Nucleus accumbens (tissue), 56 donors: Measurements from ENCODE around the gene CDKL1.
"Not testable (repeated sequence)": the region's sequence is repeated elsewhere in the genome, so short reads cannot be mapped to it uniquely, and the experiment has no call there.

Experiments used
- DNase-seq, 56 donors: peaks; one replicate each; lab custom pipeline; 2025; lab: John Stamatoyannopoulos, UW

CDKL1 gene

GRCh38 chr14:50388256-50388931 lies 8.3 kb downstream of the CDKL1 start:
- DNase-seq: no peak

DNA sequence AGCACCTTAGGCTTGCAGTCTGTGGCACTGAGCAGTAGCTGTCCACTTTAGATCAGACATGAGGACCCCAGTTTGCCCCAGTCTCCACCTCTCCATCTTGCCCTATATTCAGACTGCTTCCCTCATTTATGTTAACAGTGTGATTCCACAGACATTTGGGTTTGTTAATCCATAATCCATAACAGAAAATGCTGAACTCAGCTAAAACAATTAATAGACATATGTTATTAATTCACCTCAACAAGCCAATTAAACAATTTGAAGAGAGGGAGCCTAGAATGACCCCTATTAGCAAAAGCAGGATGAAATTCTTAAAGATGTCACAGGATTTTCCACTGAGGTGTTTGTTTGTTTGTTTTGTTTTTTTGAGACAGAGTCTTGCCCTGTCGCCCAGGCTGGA lies 9.1 kb downstream of the CDKL1 start:
- DNase-seq: no peak

DNA sequence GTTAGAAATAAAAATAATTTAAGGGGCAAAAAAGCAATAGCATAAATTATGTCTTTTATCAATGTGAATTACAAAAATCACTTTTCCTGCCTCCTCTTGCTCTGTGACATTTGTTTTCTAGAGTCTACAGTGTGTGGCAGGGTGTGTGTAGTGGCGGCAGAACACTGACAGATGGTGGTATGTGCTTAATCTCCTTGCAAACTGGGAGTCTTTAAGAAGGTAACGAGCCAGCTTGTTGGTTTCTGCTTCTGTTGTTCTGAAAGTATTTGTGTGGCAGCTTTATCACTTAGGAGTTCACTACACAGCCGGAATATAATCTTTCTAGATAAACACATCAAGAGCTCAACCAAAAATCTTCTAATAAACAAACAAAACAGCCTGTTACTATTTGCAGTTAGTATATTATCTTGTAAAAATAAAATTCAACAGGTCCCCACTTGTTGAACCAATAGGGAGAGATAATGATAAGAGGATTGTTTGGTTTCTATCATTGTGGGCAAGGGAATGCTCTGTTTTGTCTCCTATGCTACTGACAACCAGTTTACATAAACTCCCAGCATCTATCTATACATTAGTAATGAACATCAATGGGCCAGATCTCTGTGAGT lies 13.0 kb downstream of the CDKL1 start:
- no peak for DNase-seq

DNA sequence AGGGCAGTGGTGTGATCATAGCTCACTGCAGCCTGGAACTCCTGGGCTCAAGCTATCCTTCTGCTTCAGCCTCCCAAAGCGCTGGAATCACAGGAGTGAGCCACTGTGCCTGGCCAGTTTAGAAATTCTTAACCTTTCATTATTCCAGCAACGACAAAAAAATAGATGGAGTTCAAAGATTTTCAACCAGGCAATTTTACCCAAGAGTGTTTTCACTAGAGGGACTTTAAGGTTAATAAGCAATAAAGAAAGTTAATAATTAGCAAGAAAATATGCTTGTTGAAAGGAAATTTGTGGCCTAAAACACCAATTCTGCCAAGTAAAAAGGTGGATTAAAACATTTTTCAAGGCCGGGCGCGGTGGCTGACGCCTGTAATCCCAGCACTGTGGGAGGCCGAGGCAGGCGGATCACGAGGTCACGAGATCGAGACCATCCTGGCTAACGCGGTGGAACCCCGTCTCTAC lies 14.8 kb downstream of the CDKL1 start:
- DNase-seq: no peak

- no peak for DNase-seq
Observed at GRCh38 chr14:50381008-50381407, 15.7 kb downstream of the CDKL1 start.

GRCh38 chr14:50380455-50380854 lies 16.2 kb downstream of the CDKL1 start:
- no peak for DNase-seq

- DNase-seq: no peak
Observed at GRCh38 chr14:50379563-50379962, 17.1 kb downstream of the CDKL1 start.

DNA sequence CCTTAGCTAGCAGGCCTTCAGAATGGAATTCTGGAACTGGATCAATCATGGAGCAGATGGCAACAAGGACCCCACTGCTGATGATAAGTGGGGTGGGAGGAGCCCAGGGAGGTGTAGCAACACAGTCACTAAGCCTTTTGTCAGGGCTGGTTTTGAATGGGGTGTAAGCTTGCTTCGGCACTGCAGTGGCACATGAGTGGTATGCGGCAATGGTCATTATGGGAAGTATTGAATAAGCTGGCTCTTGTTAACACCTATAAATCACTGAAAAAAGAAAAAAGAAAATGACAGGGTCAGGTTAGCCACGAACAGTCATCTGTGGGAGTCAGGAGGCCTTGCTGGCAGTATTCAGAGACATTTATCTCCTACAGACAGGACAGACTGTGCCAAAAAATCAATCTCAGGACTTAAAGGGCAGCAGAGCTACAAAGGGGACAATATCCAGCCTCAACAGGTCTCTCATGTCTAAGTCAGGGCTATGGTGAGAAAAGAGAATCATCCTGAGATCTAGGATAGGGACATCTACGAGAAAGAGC lies 19.1 kb downstream of the CDKL1 start:
- no peak for DNase-seq

DNA sequence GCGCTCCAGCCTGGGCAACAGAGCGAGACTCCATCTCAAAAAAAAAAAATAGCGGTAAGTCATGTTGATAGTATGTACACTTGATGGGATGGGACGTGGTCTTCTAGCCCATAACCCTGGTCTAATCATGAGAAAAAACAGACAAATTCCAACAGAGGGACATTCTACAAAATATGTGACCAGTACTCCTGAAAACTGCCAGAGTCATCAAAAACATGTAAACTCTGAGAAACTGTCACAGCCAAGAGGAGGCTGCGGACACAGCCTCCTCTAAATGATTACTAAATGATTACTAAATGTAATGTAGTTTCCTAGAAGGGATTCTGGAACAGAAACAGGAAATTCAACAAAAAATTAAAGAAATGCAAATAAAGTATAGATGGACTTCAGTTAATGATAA lies 20.9 kb downstream of the CDKL1 start:
- no peak for DNase-seq

- DNase-seq: no peak
Observed at GRCh38 chr14:50373959-50374358, 22.7 kb downstream of the CDKL1 start.

GRCh38 chr14:50371546-50371945 lies 25.1 kb downstream of the CDKL1 start:
- DNase-seq: no peak

GRCh38 chr14:50366589-50366988 lies 30.1 kb downstream of the CDKL1 start:
- DNase-seq: no peak

GRCh38 chr14:50366115-50366514 lies 30.6 kb downstream of the CDKL1 start:
- no peak for DNase-seq

DNA sequence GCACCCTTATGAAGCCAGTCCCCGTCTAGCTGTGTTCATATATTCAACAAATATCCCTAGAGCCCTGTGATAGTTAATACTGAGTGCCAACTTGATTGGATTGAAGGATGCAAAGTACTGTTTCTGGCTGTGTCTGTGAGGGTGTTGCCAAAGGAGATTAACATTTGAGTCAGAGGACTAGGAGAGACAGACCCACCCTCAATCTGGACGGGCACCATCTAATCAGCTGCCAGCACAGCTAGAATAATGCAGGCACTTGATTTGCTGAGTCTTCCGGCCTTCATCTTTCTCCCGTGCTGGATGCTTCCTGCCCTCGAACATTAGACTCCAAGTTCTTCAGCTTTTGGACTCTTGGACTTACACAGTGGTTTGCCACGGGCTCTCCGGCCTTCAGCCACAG lies 31.1 kb downstream of the CDKL1 start:
- not testable (repeated sequence) for DNase-seq

- no peak for DNase-seq
Observed at GRCh38 chr14:50364792-50365191, 31.9 kb downstream of the CDKL1 start.

DNA sequence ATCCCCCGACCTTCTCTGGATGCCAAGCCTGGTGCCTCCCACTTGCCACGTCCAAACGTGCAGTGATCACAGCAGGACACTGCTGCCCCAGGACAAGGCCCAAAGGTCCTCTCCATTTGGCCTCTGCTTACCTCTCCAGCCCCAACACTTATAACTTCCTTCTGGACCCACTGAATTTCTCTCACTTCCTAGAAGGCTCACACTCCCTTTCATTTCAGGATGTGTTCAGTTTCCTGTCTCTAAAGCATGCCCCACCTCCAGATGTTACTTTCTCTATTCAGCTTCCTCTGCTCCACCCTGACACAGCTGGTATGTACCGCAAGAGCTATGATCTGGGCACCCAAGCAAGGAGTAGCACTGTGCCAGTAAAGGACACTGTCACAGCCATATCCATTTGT lies 33.0 kb downstream of the CDKL1 start:
- DNase-seq: no peak

GRCh38 chr14:50362764-50363713 lies 33.6 kb downstream of the CDKL1 start:
- no peak for DNase-seq

DNA sequence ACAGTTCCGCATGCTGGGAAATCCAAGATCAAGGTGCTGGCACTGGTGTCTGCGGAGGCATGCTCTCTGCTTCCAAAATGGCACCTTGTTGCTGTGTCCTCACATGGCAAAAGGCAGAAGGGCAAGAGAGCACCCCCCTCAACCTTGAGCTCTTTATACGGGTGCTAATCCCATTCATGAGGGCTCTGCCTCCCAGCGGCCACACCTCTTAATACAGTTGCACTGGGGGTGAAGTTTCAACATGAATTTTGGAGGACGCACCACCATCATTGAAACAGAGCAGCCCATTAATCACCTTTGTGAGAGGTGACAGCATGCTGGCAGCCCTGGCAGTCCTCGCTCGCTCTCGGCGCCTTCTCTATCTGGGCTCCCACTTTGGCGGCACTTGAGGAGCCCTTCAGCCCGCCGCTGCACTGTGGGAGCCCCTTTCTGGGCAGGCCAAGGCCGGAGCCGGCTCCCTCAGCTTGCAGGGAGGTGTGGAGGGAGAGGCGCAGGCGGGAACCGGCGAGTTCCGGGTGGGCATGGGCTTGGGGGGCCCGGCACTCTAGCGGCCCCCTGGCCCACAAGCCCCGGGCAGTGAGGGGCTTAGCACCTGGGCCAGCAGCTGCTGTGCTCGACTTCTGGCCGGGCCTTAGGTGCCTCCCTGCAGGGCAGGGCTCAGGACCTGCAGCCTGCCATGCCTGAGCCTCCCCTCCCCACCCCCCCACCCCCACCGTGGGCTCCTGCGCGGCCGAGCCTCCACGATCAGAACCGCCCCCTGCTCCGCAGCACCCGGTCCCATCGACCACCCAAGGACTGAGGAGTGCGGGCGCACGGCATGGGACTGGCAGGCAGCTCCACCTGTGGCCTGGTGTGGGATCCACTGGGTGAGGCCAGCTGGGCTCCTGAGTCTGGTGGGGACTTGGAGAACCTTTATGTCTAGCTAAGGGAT lies 34.9 kb downstream of the CDKL1 start:
- DNase-seq: not testable (repeated sequence)

DNA sequence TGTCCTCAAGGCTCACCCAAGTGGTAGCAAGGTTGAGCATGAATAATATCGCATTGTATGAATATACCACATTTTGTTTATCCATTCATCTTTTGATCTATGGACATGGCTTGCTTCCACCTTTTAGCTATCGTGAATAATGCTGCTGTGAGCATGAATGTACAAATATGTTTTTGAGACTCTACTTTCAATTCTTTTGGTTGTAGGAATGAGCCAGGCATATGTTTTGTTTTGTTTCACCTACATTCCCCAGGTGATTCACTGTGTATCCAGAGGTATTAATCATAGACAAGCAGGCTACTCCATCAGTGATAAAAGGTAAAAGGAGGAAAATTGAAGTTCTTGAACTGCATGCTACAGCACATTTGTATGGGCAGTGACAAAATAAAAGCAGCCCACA lies 35.8 kb downstream of the CDKL1 start:
- DNase-seq: no peak

GRCh38 chr14:50360093-50360492 lies 36.6 kb downstream of the CDKL1 start:
- no peak for DNase-seq
